IMR-90 (cell line): ENCODE results near the gene FERMT2. TPM values are rescaled to one million over a fixed set of nuclear protein-coding genes. Genes with fewer than 3 reads are reported as not detected.

ENCODE experiments used
- ATAC-seq: fragments of 200-7000 bp; cut with Tn5 transposase; 2 replicates; pipeline ENCODE4 v1.9.1; 2020; ENCODE audit warnings: low read depth, mild to moderate bottlenecking, moderate library complexity
- BruUV-seq: library from RNA; stranded (reverse); fragments of 400-500 nt; replicated peaks from 2 replicates; lab custom pipeline; 2021; lab: Mats Ljungman, UMichigan
- CTCF ChIA-PET: fragments of 300-600 bp; formaldehyde crosslinking; extraction: SDS; loops from one replicate; lab custom pipeline; 2021; ENCODE audit warnings: antibody characterized with exemption; lab: Yijun Ruan, JAX
- POLR2A ChIA-PET: fragments of 300-600 bp; sonication (Branson Sonifier 250); formaldehyde crosslinking; loops from one replicate; lab custom pipeline; 2022; ENCODE audit warnings: antibody characterized with exemption; ENCODE audit not compliant: unreplicated experiment; lab: Charles Lee
- DNase-seq: peaks from one replicate; pipeline ENCODE4 v3.0.0; 2013
- H2AFZ ChIP-seq: replicated peaks from 2 replicates; pipeline ENCODE3; 2013; ENCODE audit warnings: low read length, mild to moderate bottlenecking; ENCODE audit not compliant: poor library complexity
- H2AK5ac ChIP-seq: 2 replicates; pipeline ENCODE4 v1.6.1; 2013; ENCODE audit warnings: low read depth, low read length, inconsistent platforms
- H2AK9ac ChIP-seq: replicated peaks from 2 replicates; pipeline ENCODE3; 2013; ENCODE audit warnings: mild to moderate bottlenecking, low read depth, low read length, moderate library complexity; ENCODE audit not compliant: poor library complexity
- H2BK120ac ChIP-seq: 2 replicates; pipeline ENCODE4 v1.6.1; 2013; ENCODE audit warnings: low read depth, low read length, inconsistent platforms
- H2BK15ac ChIP-seq: 3 replicates; pipeline ENCODE4 v1.6.1; 2013; ENCODE audit warnings: low read depth, low read length, inconsistent platforms
- H2BK20ac ChIP-seq: 2 replicates; pipeline ENCODE4 v1.6.1; 2013; ENCODE audit warnings: low read depth, mild to moderate bottlenecking, inconsistent platforms, low read length, moderate library complexity
- H2BK5ac ChIP-seq: 2 replicates; pipeline ENCODE4 v1.6.1; 2013; ENCODE audit warnings: mild to moderate bottlenecking, low read depth, low read length, inconsistent platforms; ENCODE audit not compliant: poor library complexity, severe bottlenecking
- H3K14ac ChIP-seq: replicated peaks from 2 replicates; pipeline ENCODE4 v1.6.1; 2013; ENCODE audit warnings: low read depth, low read length, inconsistent platforms
- H3K18ac ChIP-seq: 2 replicates; pipeline ENCODE4 v1.6.1; 2013; ENCODE audit warnings: low read depth, low read length, control low read depth
- H3K23ac ChIP-seq: 2 replicates; pipeline ENCODE4 v1.6.1; 2013; ENCODE audit warnings: low read depth, low read length, inconsistent platforms
- H3K27ac ChIP-seq: 2 replicates; pipeline ENCODE4 v1.5.1; 2013; ENCODE audit warnings: mild to moderate bottlenecking, control low read depth, low read length; ENCODE audit not compliant: insufficient read depth
- H3K27me3 ChIP-seq: 2 replicates; pipeline ENCODE4 v1.6.1; 2013; ENCODE audit warnings: low read length; ENCODE audit not compliant: control insufficient read depth, insufficient read depth
- H3K36me3 ChIP-seq: 2 replicates; pipeline ENCODE4 v1.6.1; 2013; ENCODE audit warnings: low read length, mixed read lengths; ENCODE audit not compliant: control insufficient read depth, insufficient read depth
- H3K4ac ChIP-seq: 2 replicates; pipeline ENCODE4 v1.6.1; 2013; ENCODE audit warnings: low read depth, low read length, inconsistent platforms
- H3K4me1 ChIP-seq: 2 replicates; pipeline ENCODE4 v1.6.1; 2013; ENCODE audit warnings: low read length, mixed read lengths; ENCODE audit not compliant: control insufficient read depth, insufficient read depth
- H3K4me2 ChIP-seq: 2 replicates; pipeline ENCODE4 v1.6.1; 2013; ENCODE audit warnings: low read depth, mild to moderate bottlenecking, control low read depth, low read length, moderate library complexity
- H3K4me3 ChIP-seq: 2 replicates; pipeline ENCODE4 v1.5.1; 2013; ENCODE audit warnings: low read depth, mild to moderate bottlenecking, control low read depth, low read length, moderate library complexity; ENCODE audit not compliant: insufficient read depth
- H3K56ac ChIP-seq: 2 replicates; pipeline ENCODE4 v1.6.1; 2013; ENCODE audit warnings: low read length, inconsistent platforms; ENCODE audit not compliant: insufficient read depth; ENCODE audit errors: extremely low read depth
- H3K79me1 ChIP-seq, 2 experiments: 2 replicates each; pipeline ENCODE4 v1.6.1; 2013; ENCODE audit warnings: low read length in 2 of 2, inconsistent platforms in 1 of 2, low read depth in 1 of 2
- H3K9ac ChIP-seq: 2 replicates; pipeline ENCODE4 v1.6.1; 2013; ENCODE audit warnings: low read depth, low read length, control low read depth
- H3K9me1 ChIP-seq: 2 replicates; pipeline ENCODE4 v1.6.1; 2013; ENCODE audit warnings: low read length, inconsistent platforms; ENCODE audit not compliant: insufficient read depth
- H3K9me3 ChIP-seq: 2 replicates; pipeline ENCODE4 v1.6.1; 2013; ENCODE audit warnings: low read length; ENCODE audit not compliant: control insufficient read depth, insufficient read depth
- H4K20me1 ChIP-seq: 2 replicates; pipeline ENCODE4 v1.6.1; 2013; ENCODE audit warnings: low read length, inconsistent platforms; ENCODE audit not compliant: insufficient read depth
- H4K5ac ChIP-seq: 2 replicates; pipeline ENCODE4 v1.6.1; 2013; ENCODE audit warnings: mild to moderate bottlenecking, low read depth, low read length, control low read depth
- H4K8ac ChIP-seq, 2 experiments: 2 replicates each; pipeline ENCODE4 v1.6.1; 2013; ENCODE audit warnings: low read depth in 2 of 2, low read length in 2 of 2, control low read depth in 1 of 2, inconsistent platforms in 1 of 2
- H4K91ac ChIP-seq: 2 replicates; pipeline ENCODE4 v1.6.1; 2013; ENCODE audit warnings: low read depth, low read length, inconsistent platforms; ENCODE audit not compliant: insufficient read depth
- CEBPB ChIP-seq: IDR thresholded peaks from 2 replicates; pipeline ENCODE4 v1.6.1; 2012; ENCODE audit warnings: low read depth, low read length, improper control_type of control experiment
- MAZ ChIP-seq: IDR thresholded peaks from 2 replicates; pipeline ENCODE4 v1.6.1; 2012; ENCODE audit warnings: low read depth, mild to moderate bottlenecking, low read length, improper control_type of control experiment, moderate library complexity, borderline replicate concordance
- POLR2A ChIP-seq: IDR thresholded peaks from 2 replicates; pipeline ENCODE4 v1.6.1; 2012; ENCODE audit warnings: mild to moderate bottlenecking, low read depth, low read length
- WGBS, 2 experiments: methylation state at CpG; one replicate each; pipeline versions ENCODE4 v1.1.5 to v1.1.7; 2013; ENCODE audit warnings: missing lambda C conversion rate in 2 of 2; ENCODE audit not compliant: insufficient read length in 1 of 2; ENCODE audit errors: extremely low coverage in 2 of 2; 5-methylcytosine and 5-hydroxymethylcytosine counted together
- dilution Hi-C: fragments of 300-500 bp; cut with HindIII; formaldehyde crosslinking; loops from one replicate; pipeline ENCODE4 v1.14.3; 2018; ENCODE audit warnings: low sequenced_read_pairs; ENCODE audit not compliant: unreplicated experiment
- in situ Hi-C: fragments of 300-500 bp; cut with MboI; formaldehyde crosslinking; loops from 3 replicates; pipeline ENCODE4 v1.14.3; 2019; ENCODE audit warnings: low sequenced_read_pairs, inconsistent platforms, mixed read lengths
- intact Hi-C: fragments of 100-400 bp; cut with micrococcal nuclease; formaldehyde crosslinking; loops from 2 replicates; pipeline ENCODE4 v1.10.0; 2022
- polyA plus RNA-seq, 3 experiments: library from polyadenylated mRNA; depleted of rRNA; stranded (reverse); fragments of >200 nt; gene quantifications; 2 replicates each; pipeline ENCODE4 v1.2.3, GENCODE V29; 2012; ENCODE audit warnings: low replicate concordance in 1 of 3
- total RNA-seq: library from RNA; depleted of rRNA; stranded (reverse); fragments of >200 nt; gene quantifications from 2 replicates; pipeline ENCODE4 v1.2.3, GENCODE V29; 2012

FERMT2 gene
- total and polyA plus RNA-seq, 2 of the 4 experiments (the other 2 are of a cell fraction), result 131 to 217 TPM

- Histone ChIP-seq H3K56ac (no peak overlapping the region), H3K4me1 (peaks cover 11% of the 10 kb centered on the region), H2AK5ac (no peak overlapping the region), H4K20me1 (peaks cover 62% of the 10 kb centered on the region), H3K18ac (no peak overlapping the region), H4K8ac (no peak overlapping the region), H3K9ac (no peak overlapping the region), H3K9me1 (peaks cover 7% of the 10 kb centered on the region), H2AFZ (no peak overlapping the region), H2BK120ac (no peak overlapping the region), H3K79me1 (peaks cover 5 to 46% of the 10 kb centered on the region in 2 experiments; a peak in 3 of 4 replicates), H4K5ac (no peak overlapping the region), H2BK15ac (no peak overlapping the region), H3K9me3 (no peaks in the 10 kb centered on the region), H3K23ac (no peak overlapping the region), H3K14ac (no peak overlapping the region), H3K27me3 (no peaks in the 10 kb centered on the region), H3K27ac (no peak overlapping the region), H3K36me3 (peaks cover 21% of the 10 kb centered on the region), H3K4me2 (no peak overlapping the region), H4K91ac (no peak overlapping the region), H2AK9ac (no peak overlapping the region), H3K4me3 (no peak overlapping the region), H3K4ac (no peak overlapping the region), H2BK5ac (no peak overlapping the region), H2BK20ac (no peak overlapping the region)
- 90% methylated on average over 2 of the region's 3 CpGs; no CpG with 5 or more reads in 1 of the 2 experiments for WGBS, 2 experiments
- ATAC-seq (no peak), DNase-seq (no peak)
- TF ChIP-seq MAZ (no peak), POLR2A (no peak), CEBPB (peak; percentile 74)
- ChIA-PET POLR2A (no interaction called here), CTCF (no interaction called here)
- no TSS peak for BruUV-seq
- dilution Hi-C loops, result no loop called here
- intact Hi-C loops, result no loop called here
- in situ Hi-C loops, result no loop called here
Observed at GRCh38 chr14:52914295-52914694, 36.6 kb downstream of the FERMT2 start.
